Measurements from ENCODE around the gene EPB41L5. TPM values are rescaled to one million over a fixed set of nuclear protein-coding genes. Genes with fewer than 3 reads are reported as not detected.

The EPB41L5 gene
- total RNA-seq, 1 donor, result 25.0 TPM

DNA sequence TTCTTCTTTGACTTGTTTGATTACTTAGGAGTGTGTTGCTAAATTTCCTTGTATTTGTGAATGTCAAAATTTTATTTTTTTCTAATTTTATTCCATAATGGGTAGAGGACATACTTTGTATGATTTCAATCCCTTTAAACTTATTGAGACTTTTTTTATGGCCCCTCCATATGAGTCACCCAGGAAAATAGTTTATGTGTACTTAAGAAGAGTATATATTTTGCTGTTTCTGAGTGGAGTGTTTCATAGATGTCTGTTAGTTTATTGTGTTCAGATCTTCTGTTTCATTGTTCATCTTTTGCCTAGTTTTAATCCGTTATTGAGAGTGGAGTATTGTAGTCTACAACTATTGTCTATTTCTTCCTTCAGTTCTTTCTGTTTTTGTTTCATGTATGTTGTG lies 81.9 kb downstream of the EPB41L5 start:
- TF ChIP-seq, protein P1, sequence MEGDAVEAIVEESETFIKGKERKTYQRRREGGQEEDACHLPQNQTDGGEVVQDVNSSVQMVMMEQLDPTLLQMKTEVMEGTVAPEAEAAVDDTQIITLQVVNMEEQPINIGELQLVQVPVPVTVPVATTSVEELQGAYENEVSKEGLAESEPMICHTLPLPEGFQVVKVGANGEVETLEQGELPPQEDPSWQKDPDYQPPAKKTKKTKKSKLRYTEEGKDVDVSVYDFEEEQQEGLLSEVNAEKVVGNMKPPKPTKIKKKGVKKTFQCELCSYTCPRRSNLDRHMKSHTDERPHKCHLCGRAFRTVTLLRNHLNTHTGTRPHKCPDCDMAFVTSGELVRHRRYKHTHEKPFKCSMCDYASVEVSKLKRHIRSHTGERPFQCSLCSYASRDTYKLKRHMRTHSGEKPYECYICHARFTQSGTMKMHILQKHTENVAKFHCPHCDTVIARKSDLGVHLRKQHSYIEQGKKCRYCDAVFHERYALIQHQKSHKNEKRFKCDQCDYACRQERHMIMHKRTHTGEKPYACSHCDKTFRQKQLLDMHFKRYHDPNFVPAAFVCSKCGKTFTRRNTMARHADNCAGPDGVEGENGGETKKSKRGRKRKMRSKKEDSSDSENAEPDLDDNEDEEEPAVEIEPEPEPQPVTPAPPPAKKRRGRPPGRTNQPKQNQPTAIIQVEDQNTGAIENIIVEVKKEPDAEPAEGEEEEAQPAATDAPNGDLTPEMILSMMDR (IDR thresholded peaks at IDR 0.05; ENCODE audit: insufficient read depth, low read depth, low read length), result no peak
- DNase-seq (ENCODE audit: low read depth), result peak; percentile 25
- no peak overlapping the region for H3K4me3 ChIP-seq (ENCODE audit: low read depth, low read length)

DNA sequence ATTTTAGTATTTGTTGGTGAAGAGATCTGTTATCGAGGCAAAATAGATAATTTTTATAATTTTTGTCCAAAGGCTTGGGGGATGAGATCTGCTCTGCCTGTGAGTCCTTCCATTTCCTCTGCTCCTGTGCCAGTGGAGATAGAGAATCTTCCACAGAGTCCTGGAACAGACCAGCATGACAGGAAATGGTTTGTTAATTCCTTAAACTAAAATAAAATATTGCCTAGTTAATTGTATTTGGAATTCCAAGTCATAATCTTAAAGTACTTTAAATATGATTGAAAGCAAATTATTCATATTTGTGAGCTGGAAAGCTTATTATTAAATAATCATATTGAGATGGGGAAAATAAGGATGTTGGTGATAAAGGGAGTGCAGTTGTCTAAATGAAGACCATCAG lies 87.8 kb downstream of the EPB41L5 start:
- DNase-seq (ENCODE audit: low read depth), result no peak
- TF ChIP-seq, protein P1 (IDR thresholded peaks at IDR 0.05; ENCODE audit: insufficient read depth, low read depth, low read length), result no peak
- H3K4me3 ChIP-seq (ENCODE audit: low read depth, low read length), result no peak overlapping the region

DNA sequence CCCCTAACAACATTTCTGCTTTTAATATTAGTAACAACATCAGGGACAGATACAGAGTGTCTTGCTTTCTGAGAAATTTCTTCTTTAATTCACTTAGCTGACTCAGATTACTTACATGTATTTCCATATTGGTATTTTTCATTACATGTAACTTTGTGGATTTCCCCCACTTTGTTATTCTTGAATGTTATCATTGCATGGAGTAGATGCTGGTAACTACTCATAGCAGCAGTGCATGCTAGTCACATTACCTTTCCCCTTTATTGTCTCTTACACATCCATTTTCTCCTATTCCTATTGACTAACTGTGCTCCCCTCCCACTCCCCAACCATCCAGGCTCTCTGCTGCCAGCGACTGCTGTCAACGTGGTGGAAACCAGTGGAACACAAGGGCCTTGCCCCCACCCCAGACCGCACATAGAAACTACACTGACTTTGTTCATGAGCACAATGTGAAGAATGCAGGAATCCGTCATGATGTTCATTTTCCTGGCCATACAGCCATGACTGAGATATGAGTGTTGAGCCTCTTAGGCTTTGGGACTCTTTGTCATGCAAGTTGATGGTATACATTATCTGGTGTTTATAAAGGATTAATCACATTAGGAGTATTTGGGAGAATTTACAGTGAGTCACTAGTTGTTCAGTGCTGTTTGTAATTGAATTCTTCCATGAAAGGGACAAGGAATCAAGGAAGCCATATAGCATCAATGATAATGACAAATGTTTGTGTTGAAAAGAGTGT lies 91.0 kb downstream of the EPB41L5 start:
- no peak overlapping the region for H3K4me3 ChIP-seq (ENCODE audit: low read depth, low read length)
- TF ChIP-seq, protein P1 (IDR thresholded peaks at IDR 0.05; ENCODE audit: insufficient read depth, low read depth, low read length), result no peak
- peak; percentile 42 for DNase-seq (ENCODE audit: low read depth)

DNA sequence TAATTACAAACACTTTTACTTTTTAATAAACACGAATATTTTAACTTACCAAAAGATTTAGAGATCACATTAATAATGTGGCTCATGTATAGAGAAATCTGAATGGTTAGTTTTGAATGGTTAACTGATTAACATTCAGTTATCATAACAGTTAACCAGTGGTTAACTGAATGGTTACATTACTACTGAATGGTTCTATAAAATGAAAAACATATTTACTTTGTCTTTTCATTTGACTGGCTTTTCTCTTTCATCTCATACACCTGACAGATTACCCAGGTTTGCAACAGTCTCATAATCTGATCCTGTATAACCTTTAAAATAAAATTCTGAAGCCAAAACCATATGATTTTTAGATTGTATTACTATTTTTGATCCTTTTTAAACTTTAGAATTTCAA lies 91.9 kb downstream of the EPB41L5 start:
- DNase-seq (ENCODE audit: low read depth), result no peak
- H3K4me3 ChIP-seq (ENCODE audit: low read depth, low read length), result no peak overlapping the region
- TF ChIP-seq, protein P1 (IDR thresholded peaks at IDR 0.05; ENCODE audit: insufficient read depth, low read depth, low read length), result no peak

DNA sequence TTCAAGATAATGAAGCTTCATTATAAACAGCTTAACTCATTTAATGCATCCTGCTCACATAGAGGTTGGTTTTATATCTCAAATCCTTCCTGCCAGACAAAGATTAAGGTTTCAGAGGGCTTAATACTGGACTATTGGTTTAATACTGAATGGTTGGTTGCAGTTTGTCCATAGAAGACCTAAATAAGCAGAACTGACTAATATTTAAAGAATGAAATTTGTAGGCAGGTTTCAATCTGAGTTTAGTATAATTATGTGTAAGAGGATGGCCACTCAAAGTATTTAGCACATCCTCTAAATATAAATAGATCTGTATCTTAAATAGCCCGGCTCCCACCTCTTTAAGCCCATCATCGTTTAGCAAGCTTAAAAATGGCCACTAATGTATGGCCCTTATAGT lies 92.5 kb downstream of the EPB41L5 start:
- TF ChIP-seq, protein P1 (IDR thresholded peaks at IDR 0.05; ENCODE audit: insufficient read depth, low read depth, low read length), result no peak
- no peak for DNase-seq (ENCODE audit: low read depth)
- H3K4me3 ChIP-seq (ENCODE audit: low read depth, low read length), result no peak overlapping the region

DNA sequence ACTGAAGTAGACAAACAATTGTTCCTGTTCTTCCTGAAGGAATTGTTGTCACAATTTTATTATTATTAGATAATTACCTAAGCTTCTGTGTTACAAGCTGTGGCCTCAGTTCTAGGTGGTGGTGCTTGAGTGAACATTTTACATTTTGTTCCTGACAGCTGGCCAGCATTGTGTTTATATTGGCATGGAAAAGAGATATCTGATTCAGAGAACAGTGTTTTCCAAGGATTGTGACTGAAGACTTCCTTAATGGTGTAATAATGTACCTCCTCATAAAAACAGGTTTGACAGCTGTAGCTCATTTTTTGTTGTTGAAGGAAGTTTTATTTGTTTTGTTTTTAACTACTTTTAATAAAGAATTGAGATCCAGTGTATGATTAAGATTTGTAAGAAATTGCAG lies 95.2 kb downstream of the EPB41L5 start:
- H3K4me3 ChIP-seq (ENCODE audit: low read depth, low read length), result no peak overlapping the region
- DNase-seq (ENCODE audit: low read depth), result peak; percentile 65
- TF ChIP-seq, protein P1 (IDR thresholded peaks at IDR 0.05; ENCODE audit: insufficient read depth, low read depth, low read length), result no peak

DNA sequence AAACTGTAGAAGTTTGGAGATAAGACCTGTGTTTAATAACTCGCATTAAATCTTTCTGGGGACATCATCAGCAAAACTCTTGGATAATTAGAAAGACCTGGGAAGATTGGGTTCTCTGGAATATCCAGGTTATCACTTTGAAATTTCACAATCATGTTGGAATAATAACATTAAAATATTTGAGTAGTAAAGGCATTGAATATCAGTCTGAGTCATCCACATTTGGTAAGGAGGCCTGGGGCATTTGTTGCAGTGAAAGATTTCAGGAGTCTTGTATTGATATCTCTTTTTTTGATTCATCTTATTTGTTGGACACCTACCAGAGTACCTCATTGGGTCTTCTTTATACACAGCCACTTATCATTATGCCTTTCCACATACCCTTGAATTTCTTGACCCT lies 95.9 kb downstream of the EPB41L5 start:
- TF ChIP-seq, protein P1 (IDR thresholded peaks at IDR 0.05; ENCODE audit: insufficient read depth, low read depth, low read length), result no peak
- H3K4me3 ChIP-seq (ENCODE audit: low read depth, low read length), result no peak overlapping the region
- peak; percentile 14 for DNase-seq (ENCODE audit: low read depth)

Data from fibroblast of villous mesenchyme (primary cell).